Right atrium auricular region (tissue), 2 donors: ENCODE data around the gene ERCC2. TPM values are rescaled to one million over a fixed set of nuclear protein-coding genes. Genes with fewer than 3 reads are reported as not detected.
A peak's percentile ranks its signal among the peaks of the same experiment; 100 is the strongest.
"Not testable (repeated sequence)": the region's sequence is repeated elsewhere in the genome, so short reads cannot be mapped to it uniquely, and the experiment has no call there.

Source experiments
- DNase-seq: peaks from one replicate; pipeline ENCODE4 v3.0.0-alpha.2; 2019; ENCODE audit warnings: low spot score
- H3K27ac ChIP-seq, 2 donors: fragments of 200-600 bp; sonication (generic); 1 replicate in 1 of 2; 2 replicates in 1 of 2; pipeline ENCODE4 v1.5.1; 2016 to 2019
- H3K27me3 ChIP-seq, 2 donors: fragments of 200-600 bp; sonication (generic); one replicate each; pipeline versions ENCODE4 v1.5.1 to v1.6.0; 2017 to 2019
- H3K36me3 ChIP-seq: fragments of 200-600 bp; sonication (generic); one replicate; pipeline ENCODE4 v1.5.1; 2016
- H3K4me1 ChIP-seq, 2 donors: fragments of 200-600 bp; sonication (generic); one replicate each; pipeline versions ENCODE4 v1.5.1 to v1.6.0; 2017 to 2019
- H3K4me3 ChIP-seq, 2 donors: fragments of 200-600 bp; sonication (generic); 1 replicate in 1 of 2; 2 replicates in 1 of 2; pipeline ENCODE4 v1.5.1; 2017 to 2019; ENCODE audit warnings: mild to moderate bottlenecking in 1 of 2, moderate library complexity in 1 of 2
- H3K9me3 ChIP-seq, 2 donors: fragments of 200-600 bp; sonication (generic); one replicate each; pipeline ENCODE4 v1.5.1; 2019
- total RNA-seq, 2 donors: library from RNA; depleted of rRNA; stranded (reverse); fragments of >200 nt; gene quantifications; one replicate each; pipeline ENCODE4 v1.1.0, GENCODE V29; 2016
- TF ChIP-seq, protein P1 (sequence below), 2 donors: fragments of 200-600 bp; sonication (generic); IDR thresholded peaks; one replicate each; pipeline ENCODE4 v1.5.1; 2019; ENCODE audit warnings: antibody characterized with exemption in 2 of 2

ERCC2 gene
- total RNA-seq, 2 donors from 2014 or later = 8.6 to 11.2 TPM

DNA sequence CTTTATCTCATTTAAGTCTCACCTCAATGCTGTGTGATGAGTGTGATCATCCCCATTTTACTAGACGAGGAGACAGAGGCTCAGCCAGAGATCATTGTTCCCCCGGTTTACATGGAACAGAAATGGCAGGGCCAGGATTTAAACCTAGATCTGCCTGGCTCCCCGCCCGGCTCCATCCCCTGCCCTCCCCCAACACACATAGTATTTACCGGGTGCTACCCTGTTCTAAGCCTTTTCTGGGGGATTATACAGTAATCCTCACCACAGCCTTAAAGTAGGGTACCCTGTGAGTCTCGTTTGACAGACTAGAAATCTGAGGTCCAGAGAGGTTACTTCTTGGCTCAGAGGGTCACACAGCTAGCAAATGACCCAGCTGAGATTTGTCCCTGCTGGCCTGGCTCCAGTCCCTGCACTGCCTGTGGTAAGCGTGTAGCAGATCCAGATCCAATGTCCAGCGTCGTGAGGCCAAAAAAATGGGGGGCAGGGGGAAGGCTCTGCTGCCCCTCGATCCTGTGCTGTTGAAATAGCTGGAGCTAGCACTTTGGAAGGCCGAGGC, 33.6 kb downstream of the ERCC2 start:
- DNase-seq = no peak
- TF ChIP-seq, protein P1, sequence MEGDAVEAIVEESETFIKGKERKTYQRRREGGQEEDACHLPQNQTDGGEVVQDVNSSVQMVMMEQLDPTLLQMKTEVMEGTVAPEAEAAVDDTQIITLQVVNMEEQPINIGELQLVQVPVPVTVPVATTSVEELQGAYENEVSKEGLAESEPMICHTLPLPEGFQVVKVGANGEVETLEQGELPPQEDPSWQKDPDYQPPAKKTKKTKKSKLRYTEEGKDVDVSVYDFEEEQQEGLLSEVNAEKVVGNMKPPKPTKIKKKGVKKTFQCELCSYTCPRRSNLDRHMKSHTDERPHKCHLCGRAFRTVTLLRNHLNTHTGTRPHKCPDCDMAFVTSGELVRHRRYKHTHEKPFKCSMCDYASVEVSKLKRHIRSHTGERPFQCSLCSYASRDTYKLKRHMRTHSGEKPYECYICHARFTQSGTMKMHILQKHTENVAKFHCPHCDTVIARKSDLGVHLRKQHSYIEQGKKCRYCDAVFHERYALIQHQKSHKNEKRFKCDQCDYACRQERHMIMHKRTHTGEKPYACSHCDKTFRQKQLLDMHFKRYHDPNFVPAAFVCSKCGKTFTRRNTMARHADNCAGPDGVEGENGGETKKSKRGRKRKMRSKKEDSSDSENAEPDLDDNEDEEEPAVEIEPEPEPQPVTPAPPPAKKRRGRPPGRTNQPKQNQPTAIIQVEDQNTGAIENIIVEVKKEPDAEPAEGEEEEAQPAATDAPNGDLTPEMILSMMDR (IDR thresholded peaks at IDR 0.05) = no peak
- H3K4me3 ChIP-seq = no peak overlapping the region
- H3K27ac ChIP-seq = no peak overlapping the region
- no peaks in the 10 kb centered on the region for H3K9me3 ChIP-seq
- H3K36me3 ChIP-seq = no peaks in the 10 kb centered on the region
- H3K4me1 ChIP-seq = peaks cover 0 to 17% of the 10 kb centered on the region in 2 donors
- H3K27me3 ChIP-seq = peaks cover 0 to 10% of the 10 kb centered on the region in 2 donors

DNA sequence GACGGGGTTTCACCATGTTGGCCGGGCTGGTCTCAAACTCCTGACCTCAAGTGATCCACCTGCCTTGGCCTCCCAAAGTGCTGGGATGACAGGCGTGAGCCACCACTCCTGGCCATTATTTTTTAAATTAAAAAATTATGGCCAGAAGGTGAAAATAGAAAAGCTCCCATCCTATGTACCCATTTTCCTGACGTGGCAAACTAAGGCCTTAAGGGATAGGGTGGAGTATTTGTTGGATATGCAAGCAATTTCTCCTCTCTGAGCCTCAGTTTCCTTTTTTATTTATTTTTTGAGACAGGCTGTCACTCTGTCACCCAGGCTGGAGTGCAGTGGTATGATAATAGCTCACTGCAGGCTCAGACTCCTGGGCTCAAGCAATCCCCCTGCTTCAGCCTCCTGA, 35.5 kb downstream of the ERCC2 start:
- H3K9me3 ChIP-seq, DNase-seq, H3K36me3 ChIP-seq, H3K4me3 ChIP-seq, H3K4me1 ChIP-seq, H3K27ac ChIP-seq, H3K27me3 ChIP-seq: not testable (repeated sequence)

DNA sequence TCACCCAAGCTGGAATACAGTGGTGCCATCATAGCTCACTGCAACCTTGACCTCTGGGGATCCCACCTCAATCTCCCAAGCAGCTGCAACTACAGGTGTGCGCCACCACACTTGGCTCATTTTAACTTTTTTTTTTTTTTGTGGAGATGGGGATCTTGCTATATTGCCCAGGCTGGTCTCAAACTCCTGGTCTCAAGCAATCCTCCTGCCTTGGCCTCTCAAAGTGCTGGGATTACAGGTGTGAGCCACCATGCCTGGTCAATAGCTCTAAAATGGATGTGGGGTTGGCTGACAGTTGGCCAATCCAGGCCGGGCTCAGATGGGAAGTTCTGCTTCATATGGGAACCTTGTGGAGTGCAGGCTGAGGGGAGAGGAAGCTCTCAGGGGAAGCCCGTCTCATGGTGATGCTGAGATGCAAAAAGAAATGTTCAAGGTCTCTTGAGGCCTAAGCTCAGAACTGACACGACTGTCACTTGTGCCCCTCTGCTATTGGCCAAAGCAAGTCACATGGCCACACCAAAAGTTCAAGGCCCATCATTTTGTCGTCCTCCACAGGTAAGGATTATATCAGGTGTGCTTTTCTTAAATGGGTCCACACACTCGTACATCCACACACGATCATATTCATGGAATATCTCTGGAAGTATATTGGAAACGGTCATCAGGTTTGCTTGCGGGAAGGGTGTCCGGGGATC, 36.6 kb downstream of the ERCC2 start:
- H3K36me3 ChIP-seq = no peaks in the 10 kb centered on the region
- TF ChIP-seq, protein P1 (IDR thresholded peaks at IDR 0.05) = no peak
- H3K4me3 ChIP-seq = no peak overlapping the region
- no peak overlapping the region for H3K27ac ChIP-seq
- H3K4me1 ChIP-seq = peaks cover 0 to 5% of the 10 kb centered on the region in 2 donors
- no peak for DNase-seq
- no peaks in the 10 kb centered on the region for H3K9me3 ChIP-seq
- H3K27me3 ChIP-seq = no peaks in the 10 kb centered on the region

DNA sequence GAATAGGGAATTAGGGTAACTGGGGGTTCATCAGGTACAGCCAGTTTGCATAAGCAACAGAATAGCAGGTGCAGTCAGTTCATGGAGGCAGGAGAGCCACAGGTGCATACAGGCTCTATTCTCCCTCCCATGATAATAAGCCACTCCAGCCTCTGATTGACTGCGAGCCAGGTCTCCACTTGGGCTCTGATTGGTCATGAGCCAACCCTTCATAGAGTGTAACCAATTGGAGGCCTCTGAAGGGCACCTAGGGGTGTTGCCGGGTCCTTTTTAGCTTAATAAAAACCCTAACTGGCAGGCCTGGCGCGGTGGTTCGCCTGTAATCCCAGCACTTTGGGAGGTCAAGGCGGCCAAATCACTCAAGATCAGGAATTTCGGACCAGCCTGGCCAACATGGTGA, 39.0 kb downstream of the ERCC2 start:
- DNase-seq = no peak
- peaks cover 0 to 3% of the 10 kb centered on the region in 2 donors for H3K4me1 ChIP-seq
- no peaks in the 10 kb centered on the region for H3K36me3 ChIP-seq
- no peaks in the 10 kb centered on the region for H3K27me3 ChIP-seq
- TF ChIP-seq, protein P1 (IDR thresholded peaks at IDR 0.05) = no peak
- no peak overlapping the region for H3K27ac ChIP-seq
- H3K4me3 ChIP-seq = no peak overlapping the region
- no peaks in the 10 kb centered on the region for H3K9me3 ChIP-seq

DNA sequence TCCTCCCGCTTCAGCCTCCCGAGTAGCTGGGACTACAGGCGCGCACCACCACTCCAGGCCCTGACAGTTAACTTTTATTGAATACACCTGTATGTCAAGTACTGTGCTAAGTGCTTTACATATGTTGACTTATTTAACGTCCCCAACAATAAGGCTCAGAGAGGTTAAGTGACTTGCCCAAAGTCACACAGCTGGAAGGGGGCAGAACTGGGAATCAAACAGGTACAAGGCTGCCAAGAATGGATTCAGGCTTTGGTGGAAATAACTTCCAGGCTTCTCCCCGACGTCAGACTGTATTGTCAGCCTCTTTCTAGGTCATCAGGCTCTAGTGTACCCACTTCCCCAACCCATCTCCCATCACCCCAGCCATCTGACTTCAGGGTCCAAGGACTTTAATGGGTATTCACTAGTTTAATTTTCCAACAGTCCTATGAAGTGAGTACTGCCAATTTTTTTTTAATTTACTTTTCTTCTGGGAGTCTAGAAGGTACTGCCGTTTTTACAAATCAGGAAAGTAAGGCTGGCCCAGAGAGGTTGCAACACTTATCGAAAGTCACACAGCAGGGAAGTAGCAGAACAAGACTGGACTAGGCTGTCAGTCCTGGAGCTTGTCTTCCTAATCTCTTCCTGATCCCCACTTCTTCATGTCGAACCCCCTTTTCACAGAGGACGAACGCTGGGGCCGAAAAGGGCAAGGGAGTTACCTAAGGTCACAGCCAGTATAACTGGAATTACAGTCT, 42.8 kb downstream of the ERCC2 start:
- Histone ChIP-seq H3K27me3 (no peaks in the 10 kb centered on the region), H3K9me3 (no peaks in the 10 kb centered on the region), H3K27ac (no peak overlapping the region), H3K4me3 (no peak overlapping the region), H3K36me3 (no peaks in the 10 kb centered on the region), H3K4me1 (peaks cover 0 to 19% of the 10 kb centered on the region in 2 donors)
- no peak for DNase-seq
- TF ChIP-seq, protein P1 (IDR thresholded peaks at IDR 0.05) = no peak

DNA sequence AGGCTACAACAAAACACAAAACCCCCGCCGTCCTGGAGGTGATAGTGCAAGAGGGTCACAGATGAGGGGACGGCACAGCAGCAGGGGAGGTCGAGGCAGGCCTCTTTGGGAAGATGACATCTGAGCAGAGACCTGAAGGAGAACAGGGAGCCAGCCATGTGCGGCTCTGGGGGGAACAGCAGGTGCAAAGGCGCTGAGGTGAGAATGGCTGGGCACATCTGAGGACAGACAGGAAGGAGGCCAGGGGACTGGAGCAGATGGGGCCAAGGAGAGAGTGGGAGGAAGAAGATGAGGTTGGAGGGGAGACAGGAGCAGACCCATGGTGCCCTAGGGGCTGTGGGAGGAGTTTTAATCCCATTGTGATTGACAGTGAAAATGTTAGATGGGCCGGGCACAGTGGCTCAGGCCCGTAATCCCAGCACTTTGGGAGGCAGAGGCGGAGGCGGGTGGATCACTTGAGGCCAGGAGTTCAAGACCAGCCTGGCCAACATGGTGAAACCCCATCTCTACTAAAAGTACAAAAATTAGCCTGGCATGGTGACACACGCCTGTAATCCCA, 45.9 kb downstream of the ERCC2 start:
- DNase-seq = no peak
- Histone ChIP-seq H3K27me3 (no peaks in the 10 kb centered on the region), H3K36me3 (peaks cover 2% of the 10 kb centered on the region), H3K4me3 (peak overlapping the region; percentile 35 to 56), H3K4me1 (peaks cover 0 to 20% of the 10 kb centered on the region in 2 donors), H3K27ac (peak overlapping the region; percentile 86 to 95), H3K9me3 (no peaks in the 10 kb centered on the region)
- TF ChIP-seq, protein P1 (IDR thresholded peaks at IDR 0.05) = no peak
